Mucosa of stomach (tissue), 1 donor: Measurements from ENCODE around the gene CCNB1IP1.

Experiments
- H3K27me3 ChIP-seq: one replicate; pipeline ENCODE4 v1.7.0; 2013; ENCODE audit warnings: mild to moderate bottlenecking, low read length; ENCODE audit not compliant: control insufficient read depth, insufficient read depth
- H3K36me3 ChIP-seq: one replicate; pipeline ENCODE4 v1.7.0; 2013; ENCODE audit warnings: low read length; ENCODE audit not compliant: control insufficient read depth, insufficient read depth
- H3K4me1 ChIP-seq: one replicate; pipeline ENCODE4 v1.7.0; 2013; ENCODE audit warnings: mild to moderate bottlenecking, low read length; ENCODE audit not compliant: control insufficient read depth, insufficient read depth
- H3K4me3 ChIP-seq: one replicate; pipeline ENCODE4 v1.7.0; 2013; ENCODE audit warnings: low read length
- H3K9ac ChIP-seq: one replicate; pipeline ENCODE4 v1.7.0; 2013; ENCODE audit warnings: mild to moderate bottlenecking, low read length, moderate library complexity
- H3K9me3 ChIP-seq: one replicate; pipeline ENCODE4 v1.7.0; 2013; ENCODE audit warnings: mild to moderate bottlenecking, low read length, moderate library complexity; ENCODE audit not compliant: control insufficient read depth
- donor health status: Pancreatic carcinoma.

CCNB1IP1 gene

GRCh38 chr14:20331053-20331613 lies 1.9 kb downstream of the CCNB1IP1 start:
- Histone ChIP-seq H3K4me1 (peaks cover 6% of the 10 kb centered on the region), H3K4me3 (no peak overlapping the region), H3K9ac (no peak overlapping the region), H3K9me3 (no peaks in the 10 kb centered on the region), H3K27me3 (no peaks in the 10 kb centered on the region), H3K36me3 (no peaks in the 10 kb centered on the region)

GRCh38 chr14:20329355-20329754 lies 3.7 kb downstream of the CCNB1IP1 start:
- no peak overlapping the region for H3K4me3 ChIP-seq
- H3K36me3 ChIP-seq: no peaks in the 10 kb centered on the region
- H3K9me3 ChIP-seq: no peaks in the 10 kb centered on the region
- no peak overlapping the region for H3K9ac ChIP-seq
- H3K4me1 ChIP-seq: peaks cover 6% of the 10 kb centered on the region
- H3K27me3 ChIP-seq: no peaks in the 10 kb centered on the region

DNA sequence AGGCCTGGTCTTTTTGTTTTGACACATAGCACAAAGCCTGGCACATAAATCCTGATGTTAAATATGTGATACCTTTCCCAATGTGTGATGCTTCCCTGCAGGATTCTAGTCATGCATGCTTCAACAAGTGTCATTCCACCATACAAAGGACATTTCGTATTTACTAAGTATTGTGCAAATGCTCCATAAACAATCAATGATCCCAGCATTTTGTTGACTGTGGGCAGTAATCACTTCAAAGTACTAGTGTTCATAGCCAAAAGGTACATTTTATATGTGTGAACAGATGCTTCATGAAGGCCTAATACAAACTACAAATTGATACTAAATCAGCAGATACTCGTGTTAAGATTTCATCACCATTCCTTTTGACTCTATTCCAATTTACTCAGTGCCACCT lies 4.4 kb downstream of the CCNB1IP1 start:
- H3K9me3 ChIP-seq: no peaks in the 10 kb centered on the region
- H3K27me3 ChIP-seq: no peaks in the 10 kb centered on the region
- H3K4me1 ChIP-seq: peaks cover 6% of the 10 kb centered on the region
- no peaks in the 10 kb centered on the region for H3K36me3 ChIP-seq
- no peak overlapping the region for H3K4me3 ChIP-seq
- H3K9ac ChIP-seq: no peak overlapping the region

- Histone ChIP-seq H3K27me3 (no peaks in the 10 kb centered on the region), H3K4me3 (no peak overlapping the region), H3K9ac (no peak overlapping the region), H3K9me3 (no peaks in the 10 kb centered on the region), H3K4me1 (peaks cover 3% of the 10 kb centered on the region), H3K36me3 (no peaks in the 10 kb centered on the region)
Observed at GRCh38 chr14:20327005-20327869, 5.8 kb downstream of the CCNB1IP1 start.

- Histone ChIP-seq H3K36me3 (peaks cover 11% of the 10 kb centered on the region), H3K4me3 (no peak overlapping the region)
Observed at GRCh38 chr14:20317720-20318119, 15.4 kb downstream of the CCNB1IP1 start.

DNA sequence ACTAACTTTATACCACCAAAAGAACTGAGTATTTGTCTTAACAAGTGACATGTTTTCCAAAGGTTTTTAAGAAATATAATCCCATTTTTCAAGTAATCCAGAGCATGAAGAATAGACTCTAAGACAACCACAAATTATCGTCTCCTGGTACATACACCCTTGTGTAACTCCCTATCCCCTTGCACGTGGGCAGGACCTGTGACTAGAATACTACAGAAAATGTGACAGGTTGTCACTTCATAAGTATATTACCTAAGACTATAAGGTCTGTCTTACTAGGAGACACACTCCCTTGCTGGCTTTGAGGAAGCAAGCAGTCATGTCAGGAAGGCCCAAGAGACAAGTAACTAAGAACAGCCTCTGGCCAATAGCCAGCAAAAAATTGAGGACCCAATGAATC lies 19.1 kb downstream of the CCNB1IP1 start:
- Histone ChIP-seq H3K4me3 (no peak overlapping the region), H3K9ac (no peak overlapping the region), H3K36me3 (peaks cover 11% of the 10 kb centered on the region), H3K27me3 (no peaks in the 10 kb centered on the region), H3K4me1 (no peaks in the 10 kb centered on the region), H3K9me3 (no peaks in the 10 kb centered on the region)

More at GRCh38 chr14:20317720-20318119, 15.4 kb downstream of the CCNB1IP1 start:
- Histone ChIP-seq H3K4me1 (no peaks in the 10 kb centered on the region), H3K9ac (no peak overlapping the region), H3K9me3 (no peaks in the 10 kb centered on the region), H3K27me3 (no peaks in the 10 kb centered on the region)

GRCh38 chr14:20306079-20306423 lies 27.0 kb downstream of the CCNB1IP1 start:
- Histone ChIP-seq H3K4me3 (no peak overlapping the region), H3K9me3 (no peaks in the 10 kb centered on the region), H3K36me3 (no peaks in the 10 kb centered on the region), H3K4me1 (no peaks in the 10 kb centered on the region), H3K9ac (no peak overlapping the region), H3K27me3 (no peaks in the 10 kb centered on the region)

DNA sequence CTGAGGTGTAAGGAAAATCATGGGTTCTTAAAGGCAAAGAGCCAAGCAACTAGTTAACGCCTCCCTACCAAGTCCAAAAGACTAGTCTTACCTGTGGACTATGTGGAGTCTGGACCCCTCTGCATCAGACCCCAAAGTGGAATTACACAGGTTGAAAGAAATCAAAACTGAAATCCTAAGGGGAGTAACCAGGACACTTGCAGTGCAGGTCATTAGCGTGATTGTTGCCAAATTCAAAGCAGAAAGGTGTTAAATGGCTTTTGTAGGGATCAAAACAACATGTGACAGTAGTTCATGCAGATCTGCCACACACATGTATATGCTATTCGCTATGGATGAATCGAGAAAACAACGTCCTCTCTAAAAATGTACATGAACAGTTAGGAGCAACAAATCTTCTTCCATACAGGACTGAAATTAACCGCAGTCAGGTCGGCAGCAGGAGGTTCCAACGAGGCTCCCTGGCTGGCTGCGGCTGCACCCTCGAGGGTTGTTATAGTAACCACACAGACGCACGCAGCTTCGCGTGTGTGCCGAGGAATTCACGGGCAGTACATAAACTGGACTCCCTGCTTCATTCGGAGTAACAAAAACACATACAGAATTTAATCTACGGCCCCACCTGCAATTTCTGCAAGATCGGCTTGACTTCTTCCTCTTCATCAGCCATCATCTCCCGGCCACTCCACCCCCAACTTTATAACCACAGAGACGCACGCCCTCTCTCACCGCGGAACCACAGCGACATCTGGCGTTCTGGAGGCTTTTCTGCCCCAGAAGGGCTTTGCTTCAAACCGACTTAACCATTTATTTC lies 27.6 kb downstream of the CCNB1IP1 start, which contains the start of gene TTC5:
Gene TTC5 (minus strand): TSS at position 687 of the 814 bp plus-strand sequence. CDS start 14 bp downstream, at position 673.
- Histone ChIP-seq H3K4me1 (no peaks in the 10 kb centered on the region), H3K27me3 (no peaks in the 10 kb centered on the region), H3K9me3 (no peaks in the 10 kb centered on the region), H3K36me3 (no peaks in the 10 kb centered on the region), H3K9ac (peak within 1 kb of the TSS; percentile 65), H3K4me3 (peak within 1 kb of the TSS; percentile 92)

- Histone ChIP-seq H3K4me1 (no peaks in the 10 kb centered on the region), H3K27me3 (no peaks in the 10 kb centered on the region), H3K9me3 (no peaks in the 10 kb centered on the region), H3K9ac (no peak overlapping the region), H3K36me3 (no peaks in the 10 kb centered on the region), H3K4me3 (no peak overlapping the region)
Observed at GRCh38 chr14:20302042-20302755, 30.9 kb downstream of the CCNB1IP1 start.

GRCh38 chr14:20295067-20295466 lies 38.0 kb downstream of the CCNB1IP1 start:
- H3K4me3 ChIP-seq: no peak overlapping the region
- no peaks in the 10 kb centered on the region for H3K4me1 ChIP-seq
- H3K9ac ChIP-seq: no peak overlapping the region
- no peaks in the 10 kb centered on the region for H3K9me3 ChIP-seq
- no peaks in the 10 kb centered on the region for H3K27me3 ChIP-seq
- peaks cover 12% of the 10 kb centered on the region for H3K36me3 ChIP-seq

DNA sequence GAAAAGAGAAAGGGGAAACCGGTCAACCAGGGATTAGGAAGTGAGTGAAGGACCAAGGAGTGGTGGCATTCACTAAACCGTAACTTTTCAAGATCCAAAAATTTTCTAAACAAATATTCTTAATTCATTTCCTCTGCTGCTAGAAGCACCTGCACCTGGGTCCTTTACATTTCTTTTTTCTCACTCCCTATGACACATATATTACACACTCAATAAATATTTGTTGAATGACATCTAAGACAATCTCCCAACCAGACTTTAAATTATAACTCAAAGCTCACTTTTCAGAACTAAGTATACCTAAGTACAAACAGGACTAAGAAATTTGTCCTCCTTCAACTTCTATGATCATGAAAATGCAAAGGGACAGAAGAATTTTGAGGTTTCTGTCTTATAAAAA lies 38.4 kb downstream of the CCNB1IP1 start:
- Histone ChIP-seq H3K27me3 (no peaks in the 10 kb centered on the region), H3K4me3 (no peak overlapping the region), H3K9me3 (no peaks in the 10 kb centered on the region), H3K4me1 (no peaks in the 10 kb centered on the region), H3K9ac (no peak overlapping the region), H3K36me3 (peaks cover 12% of the 10 kb centered on the region)
